ENCODE results near the gene MAML3. TPM values are rescaled to one million over a fixed set of nuclear protein-coding genes. Genes with fewer than 3 reads are reported as not detected.
A peak's percentile ranks its signal among the peaks of the same experiment; 100 is the strongest.

MAML3 gene
- total and polyA plus RNA-seq, 2 experiments from 2014 or later: 1.7 to 6.5 TPM

GRCh38 chr4:139670775-139671174, 483.2 kb downstream of the MAML3 start (continued):
- TF ChIP-seq, protein P1, sequence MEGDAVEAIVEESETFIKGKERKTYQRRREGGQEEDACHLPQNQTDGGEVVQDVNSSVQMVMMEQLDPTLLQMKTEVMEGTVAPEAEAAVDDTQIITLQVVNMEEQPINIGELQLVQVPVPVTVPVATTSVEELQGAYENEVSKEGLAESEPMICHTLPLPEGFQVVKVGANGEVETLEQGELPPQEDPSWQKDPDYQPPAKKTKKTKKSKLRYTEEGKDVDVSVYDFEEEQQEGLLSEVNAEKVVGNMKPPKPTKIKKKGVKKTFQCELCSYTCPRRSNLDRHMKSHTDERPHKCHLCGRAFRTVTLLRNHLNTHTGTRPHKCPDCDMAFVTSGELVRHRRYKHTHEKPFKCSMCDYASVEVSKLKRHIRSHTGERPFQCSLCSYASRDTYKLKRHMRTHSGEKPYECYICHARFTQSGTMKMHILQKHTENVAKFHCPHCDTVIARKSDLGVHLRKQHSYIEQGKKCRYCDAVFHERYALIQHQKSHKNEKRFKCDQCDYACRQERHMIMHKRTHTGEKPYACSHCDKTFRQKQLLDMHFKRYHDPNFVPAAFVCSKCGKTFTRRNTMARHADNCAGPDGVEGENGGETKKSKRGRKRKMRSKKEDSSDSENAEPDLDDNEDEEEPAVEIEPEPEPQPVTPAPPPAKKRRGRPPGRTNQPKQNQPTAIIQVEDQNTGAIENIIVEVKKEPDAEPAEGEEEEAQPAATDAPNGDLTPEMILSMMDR (conservative IDR thresholded peaks at IDR 0.05; ENCODE audit: low read depth in 2 of 2): no peak
- TF ChIP-seq EZH2phosphoT487 (IDR thresholded peaks at IDR 0.05; ENCODE audit: unreplicated experiment): no peak

- Histone ChIP-seq H3F3A (replicated peaks; ENCODE audit: low read depth) (no peaks in the 10 kb centered on the region), H3K79me2 (replicated peaks; ENCODE audit: insufficient read depth) (no peaks in the 10 kb centered on the region), H3K27ac (ENCODE audit: low read depth) (no peak overlapping the region), H3K9me2 (ENCODE audit: insufficient read depth) (peaks cover 7% of the 10 kb centered on the region; the same call in 1 of the 2 replicates), H2AFZ (no peak overlapping the region), H3K36me3 (ENCODE audit: insufficient read depth) (no peaks in the 10 kb centered on the region), H3K27me3 (ENCODE audit: insufficient read depth) (no peaks in the 10 kb centered on the region), H3K4me1 (ENCODE audit: insufficient read depth) (peaks cover 18% of the 10 kb centered on the region), H3K4me3 (no peak overlapping the region), H4K20me1 (replicated peaks; ENCODE audit: insufficient read depth) (no peaks in the 10 kb centered on the region), H3K4me2 (no peak overlapping the region)
- no peak for ATAC-seq
- peaks cover 42% of the 10 kb centered on the region for H3K4me1 Mint-ChIP-seq
- peaks cover 5% of the 10 kb centered on the region for H3K9me3 Mint-ChIP-seq
- H3K27ac Mint-ChIP-seq: no peak overlapping the region; the same call in 1 of the 2 replicates
- H3K4me3 Mint-ChIP-seq: no peak overlapping the region
- DNase-seq (ENCODE audit: low spot score): peak; percentile 27
- TF ChIP-seq CREB1 (CRISPR knock-in tag; IDR thresholded peaks at IDR 0.05; ENCODE audit: low read depth) (no peak), NANOG (IDR thresholded peaks at IDR 0.05; ENCODE audit: borderline replicate concordance) (no peak)
- H3K27me3 Mint-ChIP-seq (ENCODE audit: insufficient read depth, low read depth, poor library complexity): peaks cover 12% of the 10 kb centered on the region
- H3K36me3 Mint-ChIP-seq (ENCODE audit: low read depth): peaks cover 5% of the 10 kb centered on the region; the same call in 2 of the 3 replicates
Observed at GRCh38 chr4:139669890-139670289, 484.1 kb downstream of the MAML3 start.

- no peak overlapping the region for H3K4me3 ChIP-seq
- ATAC-seq: no peak
- TF ChIP-seq NANOG (IDR thresholded peaks at IDR 0.05; ENCODE audit: borderline replicate concordance) (no peak), ETS1 (IDR thresholded peaks at IDR 0.05) (no peak), JUNB (IDR thresholded peaks at IDR 0.05; ENCODE audit: unreplicated experiment) (no peak), ZNF331 (CRISPR knock-in tag; IDR thresholded peaks at IDR 0.05; ENCODE audit: low read depth) (no peak), CREB1 (CRISPR knock-in tag; IDR thresholded peaks at IDR 0.05; ENCODE audit: low read depth) (no peak), EZH2phosphoT487 (IDR thresholded peaks at IDR 0.05; ENCODE audit: unreplicated experiment) (no peak)
- TF ChIP-seq, protein P1 (conservative IDR thresholded peaks at IDR 0.05; ENCODE audit: low read depth in 2 of 2): no peak
- TF ChIP-seq, protein P2, sequence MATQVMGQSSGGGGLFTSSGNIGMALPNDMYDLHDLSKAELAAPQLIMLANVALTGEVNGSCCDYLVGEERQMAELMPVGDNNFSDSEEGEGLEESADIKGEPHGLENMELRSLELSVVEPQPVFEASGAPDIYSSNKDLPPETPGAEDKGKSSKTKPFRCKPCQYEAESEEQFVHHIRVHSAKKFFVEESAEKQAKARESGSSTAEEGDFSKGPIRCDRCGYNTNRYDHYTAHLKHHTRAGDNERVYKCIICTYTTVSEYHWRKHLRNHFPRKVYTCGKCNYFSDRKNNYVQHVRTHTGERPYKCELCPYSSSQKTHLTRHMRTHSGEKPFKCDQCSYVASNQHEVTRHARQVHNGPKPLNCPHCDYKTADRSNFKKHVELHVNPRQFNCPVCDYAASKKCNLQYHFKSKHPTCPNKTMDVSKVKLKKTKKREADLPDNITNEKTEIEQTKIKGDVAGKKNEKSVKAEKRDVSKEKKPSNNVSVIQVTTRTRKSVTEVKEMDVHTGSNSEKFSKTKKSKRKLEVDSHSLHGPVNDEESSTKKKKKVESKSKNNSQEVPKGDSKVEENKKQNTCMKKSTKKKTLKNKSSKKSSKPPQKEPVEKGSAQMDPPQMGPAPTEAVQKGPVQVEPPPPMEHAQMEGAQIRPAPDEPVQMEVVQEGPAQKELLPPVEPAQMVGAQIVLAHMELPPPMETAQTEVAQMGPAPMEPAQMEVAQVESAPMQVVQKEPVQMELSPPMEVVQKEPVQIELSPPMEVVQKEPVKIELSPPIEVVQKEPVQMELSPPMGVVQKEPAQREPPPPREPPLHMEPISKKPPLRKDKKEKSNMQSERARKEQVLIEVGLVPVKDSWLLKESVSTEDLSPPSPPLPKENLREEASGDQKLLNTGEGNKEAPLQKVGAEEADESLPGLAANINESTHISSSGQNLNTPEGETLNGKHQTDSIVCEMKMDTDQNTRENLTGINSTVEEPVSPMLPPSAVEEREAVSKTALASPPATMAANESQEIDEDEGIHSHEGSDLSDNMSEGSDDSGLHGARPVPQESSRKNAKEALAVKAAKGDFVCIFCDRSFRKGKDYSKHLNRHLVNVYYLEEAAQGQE (IDR thresholded peaks at IDR 0.05; ENCODE audit: unreplicated experiment): no peak
Observed at GRCh38 chr4:139669335-139669734, 484.6 kb downstream of the MAML3 start.

More at GRCh38 chr4:139669335-139669734, 484.6 kb downstream of the MAML3 start:
- Mint-ChIP-seq H3K9me3 (peaks cover 5% of the 10 kb centered on the region), H3K4me3 (no peak overlapping the region), H3K27ac (no peak overlapping the region), H3K4me1 (peaks cover 42% of the 10 kb centered on the region), H3K36me3 (ENCODE audit: low read depth) (peaks cover 5% of the 10 kb centered on the region; the same call in 2 of the 3 replicates), H3K27me3 (ENCODE audit: insufficient read depth, low read depth, poor library complexity) (peaks cover 12% of the 10 kb centered on the region)
- H4K20me1 ChIP-seq (replicated peaks; ENCODE audit: insufficient read depth): no peaks in the 10 kb centered on the region
- no peaks in the 10 kb centered on the region for H3K36me3 ChIP-seq (ENCODE audit: insufficient read depth)
- no peaks in the 10 kb centered on the region for H3F3A ChIP-seq (replicated peaks; ENCODE audit: low read depth)
- peaks cover 18% of the 10 kb centered on the region for H3K4me1 ChIP-seq (ENCODE audit: insufficient read depth)
- peaks cover 4% of the 10 kb centered on the region; the same call in 1 of the 2 replicates for H3K9me2 ChIP-seq (ENCODE audit: insufficient read depth)
- DNase-seq (ENCODE audit: low spot score): no peak
- H2AFZ ChIP-seq: no peak overlapping the region
- no peaks in the 10 kb centered on the region for H3K79me2 ChIP-seq (replicated peaks; ENCODE audit: insufficient read depth)
- H3K4me2 ChIP-seq: no peak overlapping the region
- no peaks in the 10 kb centered on the region for H3K27me3 ChIP-seq (ENCODE audit: insufficient read depth)
- no peak overlapping the region for H3K27ac ChIP-seq (ENCODE audit: low read depth)
